Measurements from ENCODE around the gene LAMA4.

Gene LAMA4

DNA sequence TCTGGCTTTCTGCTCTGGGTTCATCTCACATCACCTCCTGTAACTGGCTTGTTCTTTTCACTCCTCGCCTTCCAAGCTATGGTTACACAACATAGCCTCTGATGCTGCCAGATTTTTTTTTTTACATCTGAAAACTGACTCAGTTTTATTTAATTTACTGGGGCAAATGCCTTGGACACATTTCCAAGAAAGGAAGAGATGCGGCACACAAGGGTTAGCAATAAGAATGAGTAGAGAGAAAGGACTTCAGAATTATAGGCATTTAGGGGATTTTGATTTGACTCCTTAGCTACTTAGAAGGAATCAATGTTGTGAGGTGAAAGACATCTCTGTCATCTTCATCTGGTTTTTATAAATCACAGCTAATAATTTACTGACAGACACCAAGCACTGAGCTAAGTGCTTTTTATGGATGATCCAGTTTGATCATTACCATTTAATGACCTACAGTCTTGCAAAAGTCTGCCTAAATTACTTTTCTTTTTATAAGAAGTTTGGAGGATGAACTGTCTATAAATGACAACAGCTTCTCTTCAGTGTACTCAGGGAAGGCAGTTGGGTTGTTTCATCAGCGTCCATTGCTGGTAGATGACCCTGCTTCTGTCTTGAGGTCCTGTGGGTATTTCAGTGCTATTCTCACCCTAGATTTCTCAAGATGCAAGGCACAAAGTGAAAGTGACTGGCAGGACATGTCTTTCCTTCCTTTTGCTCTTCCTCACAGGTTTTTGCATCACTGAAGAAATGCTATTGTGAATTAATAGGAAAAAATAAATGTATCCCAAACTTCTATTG lies 31.1 kb downstream of the LAMA4 start:
- no peak for TF ChIP-seq ZNF274 (IDR thresholded peaks at IDR 0.05; ENCODE audit: low read depth, low read length)
- no peak overlapping the region for H3K4me3 ChIP-seq (ENCODE audit: low read length)

DNA sequence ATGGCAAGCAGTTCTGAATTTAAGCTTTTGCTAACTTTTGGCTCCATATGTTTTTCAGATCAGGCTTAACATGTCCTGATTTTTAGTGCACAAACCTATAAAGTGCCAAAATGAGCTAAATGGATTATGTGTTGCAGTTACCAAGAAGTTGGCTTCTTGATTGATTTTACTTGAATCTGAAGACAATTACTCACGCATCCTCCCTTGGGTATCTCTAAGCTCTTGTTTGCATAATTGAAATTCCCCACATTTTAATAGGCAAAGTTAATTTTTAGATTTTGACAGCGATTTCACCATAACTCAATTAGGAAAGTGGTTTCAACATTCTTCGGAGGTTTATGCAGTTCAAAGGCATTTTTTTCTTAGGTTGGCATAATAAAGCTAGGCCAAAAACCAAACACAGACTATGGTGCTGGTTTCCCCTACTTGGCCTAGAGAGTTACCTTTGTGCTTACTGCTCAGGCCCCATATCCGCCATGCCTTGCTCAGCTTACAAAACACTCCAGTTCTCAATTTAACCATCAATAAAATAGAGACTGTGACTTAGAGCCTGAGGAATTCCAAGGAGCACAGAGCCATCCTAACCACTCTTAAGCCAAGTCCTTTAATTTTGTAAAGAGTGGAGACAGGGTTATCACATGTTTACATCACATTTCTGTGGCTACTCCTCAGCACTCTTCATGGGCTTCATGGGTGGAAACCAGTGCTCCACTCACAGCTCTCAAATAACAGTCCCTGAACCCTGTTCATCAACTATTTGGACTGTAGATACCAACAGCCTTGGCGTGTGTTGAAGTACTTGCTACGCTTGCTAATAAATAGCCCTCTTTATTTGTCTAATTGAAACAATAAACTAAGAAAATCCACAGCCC lies 32.1 kb downstream of the LAMA4 start:
- H3K4me3 ChIP-seq (ENCODE audit: low read length), result no peak overlapping the region
- TF ChIP-seq ZNF274 (IDR thresholded peaks at IDR 0.05; ENCODE audit: low read depth, low read length), result no peak

DNA sequence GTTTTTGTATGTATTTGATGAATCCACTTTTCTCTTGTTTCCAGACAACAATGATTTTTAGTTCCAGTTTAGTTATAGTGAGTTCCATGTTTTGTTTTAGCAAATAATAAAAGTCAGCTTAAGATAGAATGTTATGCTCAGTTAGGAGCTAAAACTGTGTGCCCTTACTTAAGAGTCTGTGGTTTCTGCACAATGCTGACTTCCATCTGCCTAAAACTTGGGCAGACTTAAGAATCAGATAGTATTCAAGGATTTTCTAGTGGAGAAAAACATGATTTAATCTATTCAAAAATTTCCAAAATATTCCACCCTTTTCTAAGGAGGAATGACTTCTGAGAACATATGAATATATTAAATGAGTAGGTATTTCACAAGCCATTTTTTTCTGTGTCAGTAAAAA lies 32.8 kb downstream of the LAMA4 start:
- TF ChIP-seq ZNF274 (IDR thresholded peaks at IDR 0.05; ENCODE audit: low read depth, low read length), result no peak
- no peak overlapping the region for H3K4me3 ChIP-seq (ENCODE audit: low read length)

DNA sequence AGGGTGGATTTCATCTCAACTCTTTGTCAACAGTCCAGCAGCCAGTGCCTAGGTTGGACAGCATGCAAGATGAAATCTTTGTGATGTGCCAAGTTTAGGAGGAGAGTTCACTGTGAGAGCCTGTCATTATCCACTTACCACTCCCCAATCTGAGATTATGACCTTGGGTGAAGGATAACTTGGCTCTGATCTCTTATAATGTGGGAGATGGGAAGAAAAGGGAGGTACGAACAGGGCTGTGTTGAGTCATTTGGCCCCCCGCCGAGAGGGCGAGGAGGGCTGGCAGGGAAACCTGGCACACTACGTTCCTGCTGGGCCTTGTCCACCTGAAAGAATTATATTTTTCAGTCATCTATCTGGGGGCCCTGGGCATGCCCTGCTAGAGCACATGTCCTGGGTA lies 35.8 kb downstream of the LAMA4 start:
- H3K4me3 ChIP-seq (ENCODE audit: low read length), result no peak overlapping the region

DNA sequence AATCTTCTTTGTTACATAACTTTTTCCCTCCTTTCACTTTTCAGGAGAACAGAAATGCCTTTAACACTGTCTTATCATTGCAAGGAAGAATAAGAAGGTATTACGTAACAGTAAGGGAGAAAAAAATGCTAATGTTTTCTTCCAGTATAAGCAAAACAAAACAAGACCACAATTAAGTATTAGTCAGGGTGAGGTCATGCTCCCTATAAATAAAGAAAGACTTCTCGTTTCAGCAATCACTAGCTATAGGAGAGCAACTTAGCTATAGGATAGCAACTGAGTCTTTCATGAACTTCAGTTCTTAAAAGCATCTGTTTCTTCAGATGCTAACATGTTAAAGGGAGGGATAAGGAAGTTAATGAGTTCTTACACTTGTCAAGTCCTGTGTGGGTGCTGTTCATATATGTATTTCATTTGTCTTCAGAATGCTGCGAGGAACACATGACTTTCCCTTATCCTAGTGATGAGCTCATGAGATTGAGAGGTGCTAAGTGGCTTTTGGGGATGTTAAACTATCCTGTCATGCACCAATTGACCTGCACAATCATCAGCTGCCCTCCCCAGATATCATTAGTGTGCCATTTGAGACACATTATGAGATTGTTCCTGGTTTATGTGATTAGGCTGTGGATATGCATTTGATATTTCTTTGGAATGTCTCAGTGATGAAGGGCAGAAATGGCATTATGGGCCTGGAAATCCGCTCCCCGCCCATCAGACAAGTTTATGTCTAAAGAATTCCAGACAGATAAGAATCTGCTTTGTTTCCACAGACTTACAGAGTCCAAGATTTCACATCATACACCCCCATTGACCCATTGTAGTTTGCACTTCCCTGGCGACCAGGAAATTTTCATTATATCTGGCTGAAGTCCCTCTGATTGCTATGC lies 37.5 kb downstream of the LAMA4 start:
- H3K4me3 ChIP-seq (ENCODE audit: low read length), result no peak overlapping the region
- TF ChIP-seq ZNF274 (IDR thresholded peaks at IDR 0.05; ENCODE audit: low read depth, low read length), result no peak

More for the DNA sequence above, 35.8 kb downstream of the LAMA4 start:
- no peak for TF ChIP-seq ZNF274 (IDR thresholded peaks at IDR 0.05; ENCODE audit: low read depth, low read length)

DNA sequence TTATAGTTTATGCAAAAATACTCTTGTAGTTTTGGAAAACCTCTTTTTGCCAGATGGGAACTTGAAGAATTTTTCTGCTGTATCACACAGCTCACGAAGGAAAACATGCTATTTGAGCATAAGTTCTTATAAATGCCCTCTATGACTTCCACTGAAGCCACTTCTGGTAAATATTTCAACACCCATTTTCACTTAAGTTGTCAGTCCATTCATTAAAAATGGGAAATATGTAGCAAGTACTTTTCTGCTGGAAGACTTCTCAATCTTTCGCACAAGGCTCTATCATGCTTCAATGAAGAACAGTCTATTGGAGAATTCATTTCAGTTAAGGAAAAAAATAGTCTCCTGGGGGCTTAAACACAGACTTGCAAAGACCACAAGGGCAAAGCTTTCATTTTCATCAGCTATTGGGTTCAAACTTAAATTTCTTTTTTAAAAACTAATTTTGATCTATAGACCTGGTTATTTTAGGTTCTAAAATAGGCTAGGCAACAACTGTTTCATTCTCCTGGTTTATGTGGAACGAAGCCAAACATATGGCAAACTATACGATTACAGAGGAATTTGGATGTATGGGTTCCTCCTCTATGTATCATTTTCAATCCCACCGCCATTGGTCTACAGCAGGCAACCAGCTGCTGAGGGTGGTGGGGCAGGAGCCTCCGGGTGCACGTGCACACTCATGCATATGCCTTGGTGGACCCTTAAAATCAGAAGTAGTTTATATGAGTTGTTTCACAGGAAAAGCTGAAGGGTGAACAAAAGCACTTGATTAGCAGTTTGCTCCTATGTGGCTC lies 38.7 kb downstream of the LAMA4 start:
- no peak overlapping the region for H3K4me3 ChIP-seq (ENCODE audit: low read length)
- no peak for TF ChIP-seq ZNF274 (IDR thresholded peaks at IDR 0.05; ENCODE audit: low read depth, low read length)

DNA sequence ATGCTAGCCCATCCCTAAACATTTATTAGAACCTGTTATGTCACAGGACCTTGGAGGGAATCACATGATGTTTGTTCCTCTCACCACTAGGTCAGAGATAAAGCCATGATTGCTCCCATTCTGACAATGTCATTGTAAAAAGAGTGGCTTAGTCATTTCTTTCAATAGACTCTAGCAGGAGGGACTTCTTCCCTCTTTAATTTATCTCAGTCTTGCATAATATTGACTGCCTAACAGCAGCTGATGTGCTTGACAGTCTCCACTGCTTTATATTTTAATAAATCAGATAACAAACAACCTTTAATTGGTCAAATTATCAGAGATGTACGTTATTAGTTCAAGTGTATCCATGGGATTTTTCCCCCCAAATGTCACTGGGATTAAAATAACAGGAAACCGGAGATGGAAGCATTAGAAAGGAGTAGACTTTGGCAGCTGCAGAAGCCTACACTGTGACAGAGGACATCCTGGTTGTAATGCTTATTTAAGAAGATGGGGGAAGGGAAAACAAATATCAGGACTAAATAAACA lies 39.6 kb downstream of the LAMA4 start:
- no peak overlapping the region for H3K4me3 ChIP-seq (ENCODE audit: low read length)
- no peak for TF ChIP-seq ZNF274 (IDR thresholded peaks at IDR 0.05; ENCODE audit: low read depth, low read length)

DNA sequence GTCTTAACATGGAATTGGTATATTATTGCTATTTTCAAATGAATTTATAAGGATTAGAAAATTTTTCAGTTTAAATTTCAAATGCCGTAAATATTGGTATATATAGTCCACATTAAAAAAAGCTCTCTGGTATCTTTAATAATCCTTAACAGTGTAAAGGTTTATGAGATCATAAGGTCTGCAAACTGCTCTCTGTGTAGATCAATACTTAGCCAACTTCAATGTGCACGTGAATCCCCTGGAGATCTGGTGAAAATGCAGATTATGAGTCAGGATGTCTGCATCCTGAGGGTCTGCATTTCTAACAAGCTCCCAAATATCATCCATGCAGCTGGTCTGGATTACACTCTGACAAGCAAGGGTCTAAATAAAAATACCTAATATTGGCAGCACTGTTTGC lies 43.5 kb downstream of the LAMA4 start:
- no peak for TF ChIP-seq ZNF274 (IDR thresholded peaks at IDR 0.05; ENCODE audit: low read depth, low read length)
- H3K4me3 ChIP-seq (ENCODE audit: low read length), result no peak overlapping the region

DNA sequence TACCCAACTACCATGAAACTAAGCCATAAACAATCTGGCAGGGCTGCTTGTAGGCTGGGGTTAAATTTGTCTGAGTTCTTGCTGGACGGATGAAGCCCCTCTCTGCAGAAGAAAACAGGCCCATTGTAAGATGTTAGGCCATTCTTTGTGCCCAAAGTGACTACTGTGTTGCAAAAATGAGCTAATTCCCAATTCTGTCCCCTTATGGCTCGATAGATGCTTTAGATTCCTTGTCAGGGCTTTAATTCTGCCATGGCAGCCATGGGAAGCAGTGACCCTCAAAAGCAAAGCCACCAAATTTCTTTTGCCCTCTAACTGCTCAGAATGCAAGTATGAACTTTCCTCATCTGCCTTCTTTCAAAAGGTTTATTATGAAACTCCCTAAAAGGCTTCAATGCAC lies 45.2 kb downstream of the LAMA4 start:
- H3K4me3 ChIP-seq (ENCODE audit: low read length), result no peak overlapping the region
- TF ChIP-seq ZNF274 (IDR thresholded peaks at IDR 0.05; ENCODE audit: low read depth, low read length), result no peak

DNA sequence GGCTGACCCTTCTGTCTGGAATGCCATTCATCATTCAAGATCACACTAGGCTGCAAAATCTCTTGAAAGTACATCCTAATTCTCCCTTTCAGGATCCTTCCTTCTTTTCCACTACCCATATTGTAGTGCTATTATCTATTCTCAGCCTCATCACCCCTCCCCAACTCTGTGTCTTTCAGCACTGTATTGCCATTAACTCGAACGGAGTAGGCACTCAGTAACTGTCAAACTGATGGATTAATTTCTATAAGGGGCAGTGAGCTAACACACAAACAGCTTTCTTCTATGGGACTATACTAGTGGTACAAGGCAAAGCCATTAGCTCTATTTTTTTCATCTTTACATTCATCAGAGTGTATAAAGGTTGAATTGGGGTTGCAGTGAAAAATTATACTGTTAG lies 46.6 kb downstream of the LAMA4 start:
- no peak for TF ChIP-seq ZNF274 (IDR thresholded peaks at IDR 0.05; ENCODE audit: low read depth, low read length)
- no peak overlapping the region for H3K4me3 ChIP-seq (ENCODE audit: low read length)

DNA sequence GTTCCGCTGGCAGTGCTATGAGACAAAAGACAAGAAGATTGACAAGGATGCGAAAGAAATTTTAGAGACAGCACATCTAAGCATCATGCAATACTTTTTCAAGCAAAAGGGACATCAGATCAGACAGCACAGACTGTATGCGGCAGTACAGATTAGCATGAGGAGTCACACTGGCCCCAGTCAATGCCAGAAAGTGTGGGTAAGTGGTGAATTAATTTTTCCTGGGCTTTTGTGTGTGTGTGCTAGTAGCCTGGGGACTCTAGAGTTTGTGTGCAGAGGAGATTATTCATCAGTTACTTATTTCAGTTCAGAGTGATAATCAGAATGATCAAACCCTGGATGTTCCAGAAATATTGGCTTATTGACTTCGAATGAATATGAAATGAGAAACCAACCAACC lies 47.2 kb downstream of the LAMA4 start:
- no peak for TF ChIP-seq ZNF274 (IDR thresholded peaks at IDR 0.05; ENCODE audit: low read depth, low read length)
- H3K4me3 ChIP-seq (ENCODE audit: low read length), result no peak overlapping the region

DNA sequence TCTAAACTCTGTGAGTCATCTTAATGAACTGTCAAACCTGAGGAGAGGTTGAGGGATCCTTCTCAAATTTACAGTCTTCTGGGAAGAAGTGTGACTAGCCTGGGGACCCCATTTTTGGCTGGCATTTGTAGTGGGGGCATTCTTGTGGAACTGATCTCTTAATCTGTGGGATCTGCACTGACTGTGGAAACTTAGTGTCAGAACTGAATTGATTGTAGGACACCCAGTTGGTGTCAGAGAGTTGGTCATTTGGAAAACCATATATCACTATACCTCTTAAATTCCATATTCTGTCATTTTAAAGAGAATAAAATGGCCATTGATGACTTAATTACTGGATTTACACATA lies 48.3 kb downstream of the LAMA4 start:
- no peak for TF ChIP-seq ZNF274 (IDR thresholded peaks at IDR 0.05; ENCODE audit: low read depth, low read length)
- no peak overlapping the region for H3K4me3 ChIP-seq (ENCODE audit: low read length)

DNA sequence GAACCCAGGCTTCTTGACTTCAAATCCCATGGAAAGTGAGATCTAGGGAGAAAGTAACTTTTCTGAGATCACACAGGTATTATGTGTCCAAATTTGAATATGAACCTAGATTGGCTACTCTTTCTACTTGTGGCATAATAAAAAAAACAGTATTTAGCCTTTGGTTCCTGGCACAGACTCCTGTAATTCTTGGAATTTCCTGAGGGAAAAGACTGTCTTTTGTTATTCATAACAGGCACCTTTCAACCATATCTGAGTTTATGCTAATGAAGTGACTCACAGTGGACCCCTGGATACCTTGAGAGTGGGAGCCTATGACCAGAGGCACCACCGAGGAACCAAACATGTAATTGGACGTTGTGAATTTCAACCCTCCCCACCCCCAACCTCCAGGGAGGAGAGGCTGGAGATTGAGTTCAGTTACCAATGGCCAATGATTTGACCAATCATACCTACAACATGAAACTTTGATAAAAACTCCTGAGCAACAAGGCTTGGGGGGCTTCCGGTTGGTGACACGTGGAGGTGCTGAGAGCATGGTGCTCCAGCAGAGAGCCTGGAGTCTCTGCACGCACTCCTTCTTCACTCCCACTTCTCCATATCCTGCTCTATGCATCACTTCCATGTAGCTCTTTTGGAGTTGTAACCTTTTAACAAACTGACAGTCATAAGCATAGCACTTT lies 48.8 kb downstream of the LAMA4 start:
- TF ChIP-seq ZNF274 (IDR thresholded peaks at IDR 0.05; ENCODE audit: low read depth, low read length), result no peak
- H3K4me3 ChIP-seq (ENCODE audit: low read length), result no peak overlapping the region

Data from GM08714 (cell line).